HG02610 (cell line): ENCODE results near the gene AGAP5.
"Not testable (repeated sequence)": the region's sequence is repeated elsewhere in the genome, so short reads cannot be mapped to it uniquely, and the experiment has no call there.

Experiments
- ATAC-seq: cut with Tn5 transposase; IDR thresholded peaks from one replicate; pipeline ENCODE4 v1.9.1; 2021; ENCODE audit warnings: mild to moderate bottlenecking, moderate library complexity; ENCODE audit not compliant: unreplicated experiment

Gene AGAP5

GRCh38 chr10:73697675-73698159, at the start of gene AGAP5:
AGAP5 (minus strand) TSS chr10:73698109; CDS start chr10:73697755, 354 bp downstream.
- not testable (repeated sequence) for ATAC-seq

- ATAC-seq = no peak
Measured at GRCh38 chr10:73746721-73747120, 48.8 kb upstream of the AGAP5 start.

DNA sequence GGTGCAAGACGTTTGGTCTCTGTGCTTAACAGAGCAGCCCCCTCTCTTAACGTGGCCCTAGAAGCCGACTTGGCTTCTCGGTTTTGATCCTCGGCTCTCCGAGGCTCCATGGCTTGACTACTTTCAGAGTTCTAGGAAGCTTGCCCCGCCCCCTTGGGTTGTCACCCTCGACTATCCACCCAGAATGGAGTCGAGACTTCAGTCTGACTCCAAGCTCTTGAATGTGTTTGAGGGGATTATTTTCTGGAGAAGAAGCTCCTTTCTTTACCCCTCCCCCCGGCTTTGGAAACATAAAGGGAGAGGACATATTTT, 46.7 kb upstream of the AGAP5 start:
- peak; percentile 31 for ATAC-seq

- ATAC-seq = peak; percentile 81
Measured at GRCh38 chr10:73743905-73744663, 46.2 kb upstream of the AGAP5 start, which contains the start of gene SEC24C. SEC24C (plus strand) TSS chr10:73744372; CDS start chr10:73746833, 2,461 bp downstream.

DNA sequence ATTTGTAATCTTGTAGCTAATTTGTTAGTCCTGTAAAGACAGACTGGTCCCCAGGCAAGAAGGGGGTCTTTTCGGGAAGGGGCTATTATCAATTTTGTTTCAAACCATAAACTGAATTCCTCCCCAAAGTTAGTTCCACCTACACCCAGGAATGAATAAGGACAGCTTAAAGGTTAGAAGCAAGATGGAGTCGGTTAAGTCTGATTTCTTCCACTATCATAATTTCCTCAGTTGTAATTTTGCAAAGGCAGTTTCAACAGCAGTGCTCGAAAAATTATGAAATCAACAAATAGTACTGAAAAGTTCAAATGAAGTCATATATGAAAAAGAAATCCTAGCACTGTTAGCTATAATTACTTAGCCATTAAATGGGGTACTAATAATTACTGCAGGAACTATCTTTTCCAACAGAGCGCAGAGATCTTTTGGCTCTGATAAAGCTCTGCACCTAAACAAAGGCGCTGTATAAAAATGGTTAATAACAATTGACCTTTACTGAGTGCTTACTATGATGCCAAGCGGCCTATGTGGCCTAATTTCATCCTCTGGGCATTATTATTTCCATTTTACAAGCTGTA, 45.5 kb upstream of the AGAP5 start:
- ATAC-seq = no peak

DNA sequence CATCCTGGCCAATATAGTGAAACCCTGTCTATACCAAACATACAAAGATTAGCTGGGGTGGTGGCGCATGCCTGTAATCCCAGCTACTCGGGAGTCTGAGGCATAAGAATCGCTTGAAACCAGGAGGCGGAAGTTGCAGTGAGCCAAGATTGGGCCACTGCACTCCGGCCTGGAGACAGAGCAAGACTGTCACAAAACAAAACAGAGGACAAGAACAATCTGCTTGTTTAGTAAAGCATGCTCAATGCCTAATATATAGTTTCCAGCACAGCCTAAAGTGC, 44.5 kb upstream of the AGAP5 start:
- ATAC-seq = no peak

GRCh38 chr10:73740501-73741254, 42.8 kb upstream of the AGAP5 start:
- not testable (repeated sequence) for ATAC-seq

- ATAC-seq = no peak
Measured at GRCh38 chr10:73734796-73735305, 36.9 kb upstream of the AGAP5 start.

GRCh38 chr10:73734028-73734720, 36.3 kb upstream of the AGAP5 start:
- ATAC-seq = no peak

GRCh38 chr10:73732931-73733623, 35.2 kb upstream of the AGAP5 start:
- no peak for ATAC-seq

DNA sequence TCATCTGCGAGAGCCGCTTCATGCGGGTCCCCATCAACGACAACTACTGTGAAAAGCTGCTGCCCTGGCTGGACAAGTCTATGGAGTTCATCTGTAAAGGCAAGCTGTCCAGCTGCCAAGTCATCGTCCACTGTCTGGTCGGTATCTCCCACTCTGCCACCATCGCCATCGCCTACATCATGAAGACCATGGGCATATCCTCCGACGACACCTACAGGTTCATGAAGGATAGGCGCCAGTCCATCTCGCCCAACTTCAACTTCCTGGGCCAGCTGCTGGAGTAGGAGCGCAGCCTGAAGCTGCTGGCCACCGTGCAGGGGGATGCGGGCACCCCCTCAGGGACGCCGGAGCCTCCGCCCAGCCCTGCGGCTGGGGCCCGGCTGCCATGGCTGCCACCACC, 34.5 kb upstream of the AGAP5 start:
- no peak for ATAC-seq

DNA sequence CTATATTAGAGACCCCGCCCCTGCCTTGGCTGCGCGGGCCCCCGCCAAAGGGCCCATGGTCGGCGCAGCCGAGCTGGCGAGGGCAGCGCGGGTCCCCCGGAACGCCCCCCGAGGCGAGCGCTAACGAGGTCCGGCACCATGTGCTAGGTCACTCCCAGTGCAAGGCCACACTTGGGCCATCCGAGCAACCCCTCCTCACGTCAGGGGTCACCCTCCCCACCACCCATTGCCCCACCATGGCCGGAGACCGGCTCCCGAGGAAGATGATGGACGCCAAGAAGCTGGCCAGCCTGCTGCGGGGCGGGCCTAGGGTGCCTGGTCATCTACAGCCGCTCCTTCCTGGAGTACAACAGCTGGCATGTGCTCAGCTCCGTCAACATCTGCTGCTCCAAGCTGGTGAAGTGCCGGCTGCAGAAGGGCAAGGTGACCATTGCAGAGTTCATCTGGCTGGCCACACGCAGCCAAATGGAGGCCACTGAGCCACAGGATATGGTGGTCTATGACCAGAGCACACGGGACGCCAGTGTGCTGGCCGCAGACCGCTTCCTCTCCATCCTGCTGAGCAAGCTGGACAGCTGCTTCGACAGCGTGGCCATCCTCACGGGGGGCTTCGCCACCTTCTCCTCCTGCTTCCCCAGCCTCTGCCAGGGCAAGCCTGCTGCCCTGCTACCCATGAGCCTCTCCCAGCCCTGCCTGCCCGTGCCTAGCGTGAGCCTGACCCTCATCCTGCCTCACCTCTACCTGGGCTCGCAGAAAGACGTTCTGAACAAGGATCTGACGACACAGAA, 33.9 kb upstream of the AGAP5 start:
- no peak for ATAC-seq

DNA sequence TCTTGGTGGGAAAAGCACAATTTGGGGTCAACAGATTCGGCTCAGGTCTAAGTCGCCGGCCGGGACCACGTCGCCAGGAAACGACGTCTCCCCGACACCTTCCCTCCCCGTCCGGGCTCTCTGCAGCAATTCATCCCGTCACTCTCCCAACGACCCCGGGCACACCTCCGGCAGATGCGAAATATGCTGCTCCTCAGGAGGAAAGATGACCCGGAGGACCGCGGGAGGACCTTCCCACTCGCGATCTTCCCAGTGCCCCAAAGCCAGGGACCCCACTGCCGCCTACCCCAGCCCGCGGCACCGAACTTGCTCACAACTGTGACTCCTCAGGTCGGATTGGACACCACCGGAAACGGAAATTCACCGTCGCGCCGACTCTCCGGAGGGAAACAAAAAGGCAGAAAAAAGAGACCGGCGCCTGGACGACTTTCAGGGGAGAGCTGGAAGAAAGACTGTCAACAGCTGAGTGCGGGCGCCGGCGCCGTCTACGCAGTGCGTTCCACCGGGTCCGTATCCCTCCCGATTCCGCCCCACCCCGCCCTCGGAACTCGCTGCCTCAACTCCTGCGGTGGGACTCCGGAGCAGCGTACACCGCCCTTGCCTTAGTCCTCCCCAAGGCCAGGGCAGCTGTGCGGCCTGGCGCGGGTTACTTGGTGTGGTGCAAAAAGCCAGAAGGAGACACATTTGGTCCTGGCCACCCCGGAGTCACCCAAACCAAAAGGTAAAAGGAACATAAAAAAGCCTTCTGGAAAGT, 32.4 kb upstream of the AGAP5 start:
- ATAC-seq = peak; percentile 81

DNA sequence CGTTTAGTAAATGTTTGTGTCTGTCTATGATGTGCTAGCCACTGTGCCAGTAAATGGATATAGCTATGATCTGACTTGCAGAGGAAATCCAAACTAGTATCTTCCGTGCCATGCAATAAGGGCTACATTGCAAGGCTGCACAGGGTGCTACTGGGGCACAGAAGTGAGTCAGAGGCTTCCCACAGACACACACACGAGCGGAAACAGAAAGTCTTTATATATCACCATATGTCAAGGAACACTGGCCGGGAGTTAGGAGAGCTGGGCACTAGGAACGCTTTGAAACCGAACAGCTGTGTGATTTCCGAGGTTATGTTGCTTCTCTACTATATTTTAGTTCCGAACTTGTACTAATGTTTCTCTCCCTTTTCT, 31.9 kb upstream of the AGAP5 start:
- not testable (repeated sequence) for ATAC-seq

GRCh38 chr10:73723516-73723915, 25.6 kb upstream of the AGAP5 start:
- no peak for ATAC-seq

- ATAC-seq = not testable (repeated sequence)
Measured at GRCh38 chr10:73720561-73720960, 22.7 kb upstream of the AGAP5 start.

DNA sequence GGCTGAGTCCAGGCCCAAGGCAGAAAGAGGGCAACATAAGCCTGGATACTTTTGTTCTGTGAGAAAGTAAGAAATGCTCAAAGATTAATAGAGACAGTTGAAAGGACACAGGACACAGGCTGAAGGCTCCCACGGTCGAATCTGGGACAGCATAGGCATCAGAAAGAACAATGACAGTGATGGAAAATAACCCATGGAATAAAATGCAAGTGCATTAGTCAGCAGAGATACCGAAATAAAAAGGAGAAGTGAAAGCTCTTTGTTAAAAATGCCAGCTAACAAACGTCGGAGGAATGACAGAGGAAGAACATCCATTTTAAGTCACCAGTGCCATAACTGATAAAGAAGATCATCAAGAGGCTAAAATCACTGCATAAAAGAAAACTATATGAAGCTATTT, 19.6 kb upstream of the AGAP5 start:
- peak; percentile 39 for ATAC-seq

DNA sequence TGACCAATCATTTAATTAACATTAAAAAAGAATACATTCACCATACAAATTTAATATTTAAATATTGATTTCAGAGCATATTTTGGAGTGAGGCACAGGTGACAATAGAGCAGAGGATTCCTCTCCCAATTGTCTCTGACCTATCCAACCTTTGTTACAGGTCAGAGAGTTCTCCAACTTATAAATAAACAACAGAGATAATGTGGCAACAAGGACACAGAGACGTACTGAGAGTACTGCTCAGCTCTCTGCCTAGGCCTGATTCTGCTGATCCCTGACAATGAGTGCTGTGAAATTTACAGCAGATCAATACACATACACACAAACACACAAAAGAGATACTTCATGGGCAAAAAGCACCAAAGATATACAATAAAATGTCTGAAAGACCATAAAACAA, 18.3 kb upstream of the AGAP5 start:
- no peak for ATAC-seq
